Measurements from ENCODE around the gene INAVA.

GRCh38 chr1:200945111-200945510 is 50.4 kb downstream of the INAVA start:
- TF ChIP-seq EZH2 (IDR thresholded peaks at IDR 0.05; ENCODE audit: borderline replicate concordance, low read depth, low read length, severe bottlenecking) (no peak), CTCF (IDR thresholded peaks at IDR 0.05; ENCODE audit: borderline replicate concordance, extremely low read depth, low read length, poor library complexity, severe bottlenecking) (no peak)

Measured in DND-41 (cell line).